Breast epithelium (tissue), 3 donors: ENCODE results near the gene ARMC12.

Experiments used
- CTCF ChIP-seq, 3 donors: fragments of 450-650 bp; IDR thresholded peaks; one replicate each; pipeline ENCODE4 v1.5.1; 2016 to 2017; ENCODE audit warnings: antibody characterized with exemption in 3 of 3, mild to moderate bottlenecking in 3 of 3, moderate library complexity in 3 of 3
- POLR2A ChIP-seq: fragments of 450-650 bp; IDR thresholded peaks from one replicate; pipeline ENCODE4 v1.6.1; 2016; ENCODE audit warnings: antibody characterized with exemption, mild to moderate bottlenecking, moderate library complexity
- POLR2AphosphoS5 ChIP-seq, 3 donors: sonication (generic); formaldehyde crosslinking; IDR thresholded peaks; one replicate each; pipeline ENCODE4 v1.6.1; 2017; ENCODE audit warnings: antibody characterized with exemption in 3 of 3

- TF ChIP-seq POLR2A (no peak), CTCF (IDR thresholded peaks at IDR 0.05) (no peak), POLR2AphosphoS5 (IDR thresholded peaks at IDR 0.05) (no peak)
Observed at GRCh38 chr6:35690484-35690883, 46.3 kb upstream of the ARMC12 start.
